Adipocyte (in vitro differentiated cells): ENCODE results near the gene GRIK2.
A peak's percentile ranks its signal among the peaks of the same experiment; 100 is the strongest.

Source experiments
- DNase-seq: peaks from one replicate; pipeline ENCODE4 v3.0.0-alpha.2; 2015; ENCODE audit warnings: low read depth
- H3K27me3 ChIP-seq: replicated peaks from 2 replicates; pipeline ENCODE4 v1.7.0; 2013; ENCODE audit warnings: mild to moderate bottlenecking, low read length, moderate library complexity; ENCODE audit not compliant: control insufficient read depth, insufficient read depth
- H3K36me3 ChIP-seq: 2 replicates; pipeline ENCODE4 v1.7.0; 2013; ENCODE audit warnings: low read length, mild to moderate bottlenecking, moderate library complexity; ENCODE audit not compliant: control insufficient read depth, insufficient read depth, severe bottlenecking
- H3K4me1 ChIP-seq: 2 replicates; pipeline ENCODE4 v1.7.0; 2013; ENCODE audit warnings: mild to moderate bottlenecking, low read length, moderate library complexity; ENCODE audit not compliant: control insufficient read depth, insufficient read depth
- H3K4me3 ChIP-seq: 2 replicates; pipeline ENCODE4 v1.7.0; 2013; ENCODE audit warnings: mild to moderate bottlenecking, low read length, moderate library complexity
- H3K9ac ChIP-seq: 2 replicates; pipeline ENCODE4 v1.7.0; 2013; ENCODE audit warnings: mild to moderate bottlenecking, low read length, moderate library complexity
- H3K9me3 ChIP-seq: 2 replicates; pipeline ENCODE4 v1.7.0; 2013; ENCODE audit warnings: mild to moderate bottlenecking, low read length, moderate library complexity; ENCODE audit not compliant: control insufficient read depth

The GRIK2 gene

GRCh38 chr6:101509536-101509935 is 116.0 kb downstream of the GRIK2 start:
- no peak overlapping the region for H3K9ac ChIP-seq
- no peak overlapping the region for H3K4me3 ChIP-seq
- H3K4me1 ChIP-seq = no peaks in the 10 kb centered on the region
- H3K9me3 ChIP-seq = no peaks in the 10 kb centered on the region
- H3K27me3 ChIP-seq = no peaks in the 10 kb centered on the region
- no peaks in the 10 kb centered on the region for H3K36me3 ChIP-seq
- DNase-seq = peak; percentile 36

- no peaks in the 10 kb centered on the region for H3K4me1 ChIP-seq
- H3K27me3 ChIP-seq = no peaks in the 10 kb centered on the region
- no peak overlapping the region for H3K9ac ChIP-seq
- H3K9me3 ChIP-seq = no peaks in the 10 kb centered on the region
- H3K4me3 ChIP-seq = no peak overlapping the region
- no peaks in the 10 kb centered on the region for H3K36me3 ChIP-seq
- DNase-seq = no peak
Measured at GRCh38 chr6:101513181-101513580, 119.7 kb downstream of the GRIK2 start.

GRCh38 chr6:101516578-101516977 is 123.1 kb downstream of the GRIK2 start:
- no peaks in the 10 kb centered on the region for H3K36me3 ChIP-seq
- H3K9ac ChIP-seq = no peak overlapping the region
- H3K4me3 ChIP-seq = no peak overlapping the region
- no peak for DNase-seq
- H3K4me1 ChIP-seq = no peaks in the 10 kb centered on the region
- no peaks in the 10 kb centered on the region for H3K9me3 ChIP-seq
- no peaks in the 10 kb centered on the region for H3K27me3 ChIP-seq

GRCh38 chr6:101517632-101518031 is 124.1 kb downstream of the GRIK2 start:
- Histone ChIP-seq H3K9me3 (no peaks in the 10 kb centered on the region), H3K4me1 (no peaks in the 10 kb centered on the region), H3K27me3 (no peaks in the 10 kb centered on the region), H3K4me3 (no peak overlapping the region), H3K9ac (no peak overlapping the region), H3K36me3 (no peaks in the 10 kb centered on the region)
- no peak for DNase-seq

GRCh38 chr6:101522254-101522653 is 128.7 kb downstream of the GRIK2 start:
- Histone ChIP-seq H3K36me3 (no peaks in the 10 kb centered on the region), H3K27me3 (no peaks in the 10 kb centered on the region), H3K9ac (no peak overlapping the region), H3K4me1 (no peaks in the 10 kb centered on the region), H3K9me3 (no peaks in the 10 kb centered on the region), H3K4me3 (no peak overlapping the region)
- no peak for DNase-seq

GRCh38 chr6:101527467-101527866 is 134.0 kb downstream of the GRIK2 start:
- H3K9ac ChIP-seq = no peak overlapping the region
- no peak overlapping the region for H3K4me3 ChIP-seq
- no peaks in the 10 kb centered on the region for H3K4me1 ChIP-seq
- H3K36me3 ChIP-seq = no peaks in the 10 kb centered on the region
- no peaks in the 10 kb centered on the region for H3K9me3 ChIP-seq
- no peaks in the 10 kb centered on the region for H3K27me3 ChIP-seq
- DNase-seq = no peak

- Histone ChIP-seq H3K9ac (no peak overlapping the region), H3K27me3 (no peaks in the 10 kb centered on the region), H3K4me3 (no peak overlapping the region), H3K4me1 (no peaks in the 10 kb centered on the region), H3K9me3 (no peaks in the 10 kb centered on the region), H3K36me3 (no peaks in the 10 kb centered on the region)
- peak; percentile 23 for DNase-seq
Measured at GRCh38 chr6:101528801-101529200, 135.3 kb downstream of the GRIK2 start.

GRCh38 chr6:101531538-101531937 is 138.0 kb downstream of the GRIK2 start:
- H3K4me3 ChIP-seq = no peak overlapping the region
- no peak overlapping the region for H3K9ac ChIP-seq
- H3K27me3 ChIP-seq = no peaks in the 10 kb centered on the region
- no peaks in the 10 kb centered on the region for H3K36me3 ChIP-seq
- no peak for DNase-seq
- H3K9me3 ChIP-seq = no peaks in the 10 kb centered on the region
- no peaks in the 10 kb centered on the region for H3K4me1 ChIP-seq

GRCh38 chr6:101534386-101534785 is 140.9 kb downstream of the GRIK2 start:
- peak; percentile 67 for DNase-seq
- Histone ChIP-seq H3K36me3 (no peaks in the 10 kb centered on the region), H3K9me3 (no peaks in the 10 kb centered on the region), H3K9ac (no peak overlapping the region), H3K4me3 (peak overlapping the region; percentile 63), H3K27me3 (no peaks in the 10 kb centered on the region), H3K4me1 (peaks cover 1% of the 10 kb centered on the region)

GRCh38 chr6:101534821-101535220 is 141.3 kb downstream of the GRIK2 start:
- peak; percentile 42 for DNase-seq
- H3K4me1 ChIP-seq = peaks cover 6% of the 10 kb centered on the region
- H3K4me3 ChIP-seq = peak overlapping the region; percentile 63
- H3K9ac ChIP-seq = peak overlapping the region; percentile 8
- no peaks in the 10 kb centered on the region for H3K36me3 ChIP-seq
- H3K9me3 ChIP-seq = no peaks in the 10 kb centered on the region
- no peaks in the 10 kb centered on the region for H3K27me3 ChIP-seq

GRCh38 chr6:101537753-101538316 is 144.3 kb downstream of the GRIK2 start:
- no peaks in the 10 kb centered on the region for H3K36me3 ChIP-seq
- H3K4me1 ChIP-seq = peaks cover 9% of the 10 kb centered on the region
- H3K27me3 ChIP-seq = no peaks in the 10 kb centered on the region
- no peak overlapping the region for H3K4me3 ChIP-seq
- DNase-seq = peak; percentile 69
- H3K9me3 ChIP-seq = no peaks in the 10 kb centered on the region
- H3K9ac ChIP-seq = no peak overlapping the region
